NK-92 (cell line): ENCODE measurements around the gene PLCD4.

Experiments used
- DNase-seq: peaks from one replicate; lab custom pipeline; 2025; ENCODE audit not compliant: unreplicated experiment; lab: John Stamatoyannopoulos, UW

PLCD4 gene

GRCh38 chr2:218662827-218663226 lies 55.1 kb downstream of the PLCD4 start:
- no peak for DNase-seq

- DNase-seq: no peak
Observed at GRCh38 chr2:218663901-218664300, 56.2 kb downstream of the PLCD4 start.

DNA sequence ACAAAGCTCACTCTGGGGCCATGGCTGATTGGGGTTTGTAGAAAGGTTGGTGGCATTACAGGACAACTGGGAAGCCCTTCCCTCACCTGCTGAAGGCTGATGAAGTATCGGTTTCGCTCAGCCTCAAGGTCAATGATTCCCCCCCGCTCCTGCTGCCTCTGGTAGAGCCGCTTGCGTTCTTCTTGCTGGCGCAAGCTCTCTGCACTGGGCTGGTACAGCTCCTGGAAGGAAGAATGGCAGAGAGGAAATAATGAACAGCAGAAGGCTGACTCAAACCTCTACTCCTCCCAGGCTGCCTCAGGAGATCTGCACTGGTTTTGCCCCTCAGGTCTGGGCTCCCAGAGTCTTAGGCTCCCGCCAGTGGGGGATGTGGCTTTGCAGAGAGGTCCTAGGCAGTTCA lies 57.0 kb downstream of the PLCD4 start:
- no peak for DNase-seq

DNA sequence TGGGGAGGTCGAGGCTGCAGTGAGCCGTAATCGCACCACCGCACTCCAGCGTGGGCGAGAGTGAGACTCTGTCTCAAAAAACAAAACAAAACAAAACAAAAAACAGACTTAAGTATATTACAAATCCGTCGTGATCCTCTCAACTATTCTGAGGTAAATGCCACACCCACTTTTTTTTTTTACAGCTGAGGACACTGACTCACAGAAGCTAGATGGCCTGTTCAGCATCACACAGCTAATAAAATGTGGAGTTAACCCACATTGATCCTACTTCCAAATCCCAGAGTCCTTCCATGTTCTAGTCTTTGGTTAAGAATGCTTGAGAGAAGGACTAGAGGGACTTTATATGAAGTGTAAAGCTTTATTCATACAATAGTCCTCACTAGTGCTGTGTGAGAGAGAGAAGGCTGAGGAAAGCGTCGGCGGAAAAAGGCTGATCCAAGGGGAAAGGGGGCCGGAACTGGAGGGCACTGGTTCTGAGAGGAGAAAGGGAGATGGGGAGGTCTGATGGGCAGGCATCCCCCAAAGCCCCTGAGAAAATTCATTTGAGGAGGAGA lies 63.5 kb downstream of the PLCD4 start:
- no peak for DNase-seq

GRCh38 chr2:218671654-218672566 lies 64.2 kb downstream of the PLCD4 start, which contains the start of the genes RNF25 and STK36:
TSS of gene RNF25 (minus strand) at chr2:218672002. CDS start at chr2:218671970, 32 bp downstream.
TSS of gene STK36 (plus strand) at chr2:218672086. CDS start at chr2:218672830, 744 bp downstream.
- no peak for DNase-seq

- DNase-seq: no peak
Observed at GRCh38 chr2:218679119-218679518, 71.4 kb downstream of the PLCD4 start.

- DNase-seq: no peak
Observed at GRCh38 chr2:218680061-218680460, 72.4 kb downstream of the PLCD4 start.
